ENCODE results near the gene DNAL4.
"Not testable (repeated sequence)": the region's sequence is repeated elsewhere in the genome, so short reads cannot be mapped to it uniquely, and the experiment has no call there.

DNAL4 gene

GRCh38 chr22:38826801-38827200 is 32.9 kb upstream of the DNAL4 start:
- DNase-seq: no peak

- no peak for DNase-seq
Observed at GRCh38 chr22:38826386-38826785, 32.4 kb upstream of the DNAL4 start.

DNA sequence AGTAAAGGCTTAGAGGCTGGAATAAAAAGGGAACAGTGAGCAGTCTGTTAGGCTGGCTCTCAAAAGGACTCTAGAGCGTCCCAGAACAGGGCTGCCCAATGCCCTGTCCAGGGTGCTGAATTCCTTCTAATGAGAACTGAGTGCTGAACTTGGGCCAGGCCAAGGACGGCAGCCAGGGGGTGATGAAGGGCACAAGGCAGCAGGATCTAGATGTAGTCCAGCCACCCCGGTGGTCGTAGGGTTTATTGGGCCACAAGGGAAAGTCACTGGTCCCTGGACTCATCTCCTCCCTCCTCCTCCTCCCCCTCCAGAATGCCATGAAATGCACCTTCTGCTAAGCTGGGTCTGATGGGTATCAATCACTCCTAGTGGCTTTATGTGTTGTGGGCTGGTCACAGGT is 30.6 kb upstream of the DNAL4 start:
- DNase-seq: peak; percentile 31

GRCh38 chr22:38823637-38824036 is 29.7 kb upstream of the DNAL4 start:
- no peak for DNase-seq

- DNase-seq: no peak
Observed at GRCh38 chr22:38823076-38823475, 29.1 kb upstream of the DNAL4 start.

DNA sequence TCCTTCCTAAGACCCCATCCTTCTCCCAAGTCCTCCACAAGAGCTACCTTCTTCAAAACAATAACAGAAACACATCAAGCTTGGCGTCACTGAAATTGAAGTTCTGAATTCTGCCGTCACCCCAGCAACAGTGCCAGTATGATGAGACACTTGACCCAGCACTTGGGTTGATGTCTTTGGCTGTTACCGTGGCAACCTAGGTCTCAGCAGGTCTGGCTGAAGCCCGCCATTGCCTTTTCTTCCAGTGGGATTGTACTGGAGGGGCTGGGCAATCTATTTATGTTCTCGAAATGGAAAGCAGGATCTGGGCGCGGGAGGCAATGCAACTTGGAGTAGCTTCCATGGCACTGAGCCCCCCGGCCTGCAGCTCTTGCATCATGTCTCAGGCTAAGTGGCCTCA is 26.1 kb upstream of the DNAL4 start:
- no peak for DNase-seq

GRCh38 chr22:38819387-38819940 is 25.5 kb upstream of the DNAL4 start:
- DNase-seq: no peak

DNA sequence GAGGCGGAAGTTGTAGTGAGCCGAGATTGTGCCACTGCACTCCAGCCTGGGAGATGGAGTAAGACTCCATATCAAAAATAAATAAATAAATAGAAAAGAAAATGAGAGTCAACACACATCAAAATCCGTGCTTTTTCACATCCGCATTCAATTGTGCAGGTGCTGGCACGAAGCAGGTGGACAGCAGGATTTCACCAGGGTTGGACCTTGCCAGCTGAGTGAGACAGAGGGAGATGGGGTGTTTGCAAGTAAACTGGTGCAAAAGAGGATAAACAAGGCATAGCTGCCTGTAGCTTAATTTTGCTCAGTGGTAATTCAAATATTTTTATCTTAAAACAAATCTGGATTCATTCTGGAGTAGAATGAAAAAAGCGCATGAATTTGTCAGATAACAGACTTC is 23.3 kb upstream of the DNAL4 start:
- no peak for DNase-seq

GRCh38 chr22:38815842-38816241 is 21.9 kb upstream of the DNAL4 start:
- DNase-seq: no peak

DNA sequence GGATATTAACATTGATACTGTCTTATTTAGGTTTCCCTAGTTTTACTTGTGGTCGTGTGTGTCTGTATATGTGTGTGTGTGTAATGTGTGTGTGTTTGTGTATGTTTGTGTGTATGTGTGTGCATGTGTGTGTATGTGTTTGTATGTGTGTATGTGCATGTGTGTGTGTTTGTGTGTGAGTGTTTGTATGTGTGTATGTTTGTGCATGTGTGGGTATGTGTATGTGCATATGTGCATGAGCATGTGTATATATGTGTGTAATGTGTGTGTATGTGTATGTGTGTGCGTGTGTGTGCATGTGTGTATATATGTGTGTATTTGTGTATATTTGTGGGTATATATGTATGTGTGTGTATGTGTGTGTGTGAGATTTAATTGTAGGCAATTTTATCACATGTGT is 17.3 kb upstream of the DNAL4 start:
- DNase-seq: no peak

DNA sequence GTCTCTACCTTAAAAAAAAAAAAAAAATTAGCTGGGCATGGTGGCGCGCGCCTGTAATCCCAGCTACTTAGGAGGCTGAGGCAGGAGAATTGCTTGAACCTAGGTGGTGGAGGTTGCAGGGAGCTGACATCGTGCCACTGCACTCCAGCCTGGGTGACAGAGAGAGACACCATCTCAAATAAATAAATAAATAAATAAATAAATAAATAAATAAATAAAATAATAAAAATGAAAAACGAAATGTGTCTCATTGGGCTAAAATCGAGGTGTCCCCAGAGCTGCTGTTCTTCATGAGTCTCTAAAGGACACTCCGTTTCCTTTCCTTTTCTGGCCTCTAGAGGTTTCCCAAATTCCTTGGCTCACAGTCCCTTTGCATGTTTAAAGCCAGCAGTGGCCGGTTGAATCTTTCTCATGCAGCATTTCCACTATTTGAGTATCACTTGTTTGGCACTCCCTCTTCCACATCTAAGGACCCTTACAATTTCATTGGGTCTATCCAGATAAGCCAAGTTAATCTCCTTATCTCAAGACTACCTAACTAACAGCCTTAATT is 11.2 kb upstream of the DNAL4 start:
- DNase-seq: not testable (repeated sequence)

GRCh38 chr22:38802671-38803121 is 8.8 kb upstream of the DNAL4 start:
- DNase-seq: no peak

DNA sequence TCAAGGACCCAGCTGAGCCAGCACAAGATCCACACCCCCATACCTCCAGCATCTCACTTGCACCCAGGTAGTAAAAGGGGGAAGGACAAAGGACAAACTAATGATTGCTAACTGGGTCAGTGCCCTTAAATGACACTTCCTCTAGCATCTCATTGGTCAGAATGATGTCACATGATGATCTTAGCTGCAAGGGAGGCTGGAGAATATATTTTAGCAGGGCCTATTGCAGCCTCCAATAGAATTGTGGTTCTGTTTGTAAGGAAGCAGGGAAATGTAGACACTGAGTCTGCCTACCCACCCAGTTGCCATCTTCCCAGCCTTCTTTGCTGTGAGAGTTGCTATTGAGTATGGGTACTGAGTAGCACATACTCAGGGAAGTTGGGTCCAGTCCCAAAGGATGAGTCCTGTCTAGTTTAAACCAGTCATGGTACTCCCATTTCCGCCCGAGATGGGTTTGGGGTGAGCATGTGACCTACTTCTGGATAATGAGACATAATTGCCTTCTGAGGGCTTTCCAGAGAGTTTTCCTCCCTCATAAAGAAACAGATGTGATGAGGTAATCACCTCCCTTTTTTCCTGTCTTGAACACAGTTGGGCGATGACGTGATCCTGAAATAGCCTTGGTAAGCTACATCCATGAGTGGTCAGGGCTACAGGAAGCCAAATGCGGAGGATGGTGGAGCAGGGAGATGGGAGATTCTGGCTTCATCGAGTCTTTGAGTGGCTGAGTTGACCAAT is 5.5 kb upstream of the DNAL4 start:
- no peak for DNase-seq

GRCh38 chr22:38798496-38798895 is 4.6 kb upstream of the DNAL4 start:
- DNase-seq: no peak

GRCh38 chr22:38796262-38796957 is 2.5 kb upstream of the DNAL4 start:
- no peak for DNase-seq

- no peak for DNase-seq
Observed at GRCh38 chr22:38795569-38795968, 1.6 kb upstream of the DNAL4 start.

GRCh38 chr22:38793317-38793716 is 626 bp downstream of the DNAL4 start:
- DNase-seq: no peak

DNA sequence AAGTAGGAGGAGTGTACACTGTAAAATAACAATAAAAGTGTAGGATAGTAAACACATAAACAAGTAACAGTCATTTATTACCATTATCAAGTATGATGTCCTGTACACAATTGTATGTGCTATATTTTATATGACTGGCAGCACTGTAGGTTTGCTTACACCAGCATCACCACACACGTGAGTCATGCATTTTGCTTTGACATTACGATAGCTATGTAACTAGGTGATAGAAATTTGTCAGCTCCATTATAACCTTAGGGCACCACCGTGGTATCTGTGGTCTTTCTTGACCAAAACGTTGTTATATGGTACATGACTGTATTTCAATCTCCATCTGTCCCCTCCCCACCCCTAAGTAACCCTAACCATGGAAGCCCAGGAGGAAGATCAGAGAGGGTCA is 1.1 kb downstream of the DNAL4 start:
- no peak for DNase-seq

GRCh38 chr22:38789606-38790005 is 4.3 kb downstream of the DNAL4 start:
- no peak for DNase-seq

DNA sequence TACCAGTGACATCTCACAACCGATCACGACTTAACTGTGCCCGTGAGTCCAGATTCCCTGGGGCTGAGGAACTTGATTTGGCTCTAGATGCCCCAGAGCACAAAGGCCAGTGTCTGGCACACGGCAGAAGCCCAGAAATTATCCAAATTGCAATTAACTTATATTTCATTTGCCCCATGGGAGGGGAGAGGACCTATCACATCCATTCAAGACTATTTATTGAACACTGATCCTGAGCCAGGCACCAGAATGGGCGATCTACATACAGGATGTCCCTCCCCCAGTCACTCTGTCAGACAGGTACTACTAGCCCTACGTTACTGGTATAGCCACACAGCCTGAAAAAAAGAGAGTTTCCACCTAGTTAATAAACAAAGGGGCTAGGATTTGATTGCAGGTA is 5.1 kb downstream of the DNAL4 start:
- DNase-seq: no peak

- no peak for DNase-seq
Observed at GRCh38 chr22:38788021-38788816, 5.7 kb downstream of the DNAL4 start.

- DNase-seq: no peak
Observed at GRCh38 chr22:38786631-38787030, 7.3 kb downstream of the DNAL4 start.

DNA sequence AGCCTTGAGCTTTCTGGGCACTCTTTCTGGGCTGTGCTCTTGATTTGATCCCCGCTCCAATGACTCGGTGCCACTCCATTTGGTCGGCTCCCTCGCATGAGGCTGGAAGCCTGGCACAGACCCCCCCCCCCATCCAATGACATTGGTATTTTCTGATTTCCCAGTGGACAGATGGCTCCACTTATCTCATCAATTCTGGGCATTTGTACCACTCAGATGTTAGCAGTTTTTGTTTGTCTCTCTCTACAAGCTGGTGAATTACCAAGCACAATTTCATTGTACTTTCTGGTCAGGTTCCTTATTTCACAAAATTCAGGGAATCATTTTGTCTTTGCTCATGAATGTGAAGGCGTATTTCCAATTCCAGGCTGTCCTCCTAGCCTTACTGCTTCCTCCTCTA is 9.1 kb downstream of the DNAL4 start:
- DNase-seq: no peak
